Epithelial cell of proximal tubule (primary cell): Measurements from ENCODE around the gene PSMD2. TPM values are rescaled to one million over a fixed set of nuclear protein-coding genes. Genes with fewer than 3 reads are reported as not detected.

ENCODE experiments used
- DNase-seq: peaks from one replicate; pipeline ENCODE4 v3.0.0-alpha.2; 2011; ENCODE audit warnings: low read depth
- H3K4me3 ChIP-seq: 2 replicates; pipeline ENCODE4 v1.5.1; 2011; ENCODE audit warnings: low read depth, mild to moderate bottlenecking, low read length
- total RNA-seq: library from RNA; depleted of rRNA; stranded (reverse); fragments of >200 nt; gene quantifications from 2 replicates; pipeline ENCODE4 v1.2.3, GENCODE V29; 2015
- TF ChIP-seq, protein P1 (sequence below): conservative IDR thresholded peaks from 2 replicates; pipeline ENCODE4 v1.5.1; 2012; ENCODE audit warnings: low read depth, mild to moderate bottlenecking, low read length

PSMD2 gene
- total RNA-seq: 506 and 1,067 TPM in 2 replicates

DNA sequence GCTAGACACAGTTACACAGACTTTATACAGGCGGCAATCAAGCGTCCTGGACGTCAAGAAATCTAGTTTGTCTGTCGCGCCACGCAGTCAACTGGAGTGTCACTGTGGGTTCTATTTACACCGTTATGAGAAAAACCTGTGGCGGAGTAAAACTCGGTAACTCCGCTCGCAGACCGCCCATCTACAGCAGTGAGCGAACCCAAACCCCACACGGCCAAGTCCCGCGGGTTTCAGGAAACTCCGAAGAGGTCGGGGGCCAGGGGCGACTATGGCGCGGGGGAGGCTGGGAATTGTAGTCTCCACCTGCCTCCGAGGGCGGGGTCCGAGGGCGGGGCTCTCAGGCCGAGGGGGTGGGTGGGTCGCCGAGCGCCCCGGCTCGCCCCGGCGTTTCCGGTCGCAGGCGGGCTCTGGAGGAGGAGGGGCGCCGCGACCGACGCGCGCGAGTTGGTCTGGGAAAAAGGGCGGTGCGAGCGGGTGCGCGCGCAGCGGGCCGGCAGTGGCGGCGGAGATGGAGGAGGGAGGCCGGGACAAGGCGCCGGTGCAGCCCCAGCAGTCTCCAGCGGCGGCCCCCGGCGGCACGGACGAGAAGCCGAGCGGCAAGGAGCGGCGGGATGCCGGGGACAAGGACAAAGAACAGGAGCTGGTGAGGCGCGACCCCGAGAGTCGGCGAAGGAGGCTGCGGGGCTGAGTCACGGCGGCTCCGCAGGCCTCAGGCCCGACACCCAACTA lies at the start of gene PSMD2:
TSS of gene PSMD2 (plus strand) at position 483 of the 729 bp plus-strand sequence. CDS start at position 509, 26 bp downstream.
- TF ChIP-seq, protein P1, sequence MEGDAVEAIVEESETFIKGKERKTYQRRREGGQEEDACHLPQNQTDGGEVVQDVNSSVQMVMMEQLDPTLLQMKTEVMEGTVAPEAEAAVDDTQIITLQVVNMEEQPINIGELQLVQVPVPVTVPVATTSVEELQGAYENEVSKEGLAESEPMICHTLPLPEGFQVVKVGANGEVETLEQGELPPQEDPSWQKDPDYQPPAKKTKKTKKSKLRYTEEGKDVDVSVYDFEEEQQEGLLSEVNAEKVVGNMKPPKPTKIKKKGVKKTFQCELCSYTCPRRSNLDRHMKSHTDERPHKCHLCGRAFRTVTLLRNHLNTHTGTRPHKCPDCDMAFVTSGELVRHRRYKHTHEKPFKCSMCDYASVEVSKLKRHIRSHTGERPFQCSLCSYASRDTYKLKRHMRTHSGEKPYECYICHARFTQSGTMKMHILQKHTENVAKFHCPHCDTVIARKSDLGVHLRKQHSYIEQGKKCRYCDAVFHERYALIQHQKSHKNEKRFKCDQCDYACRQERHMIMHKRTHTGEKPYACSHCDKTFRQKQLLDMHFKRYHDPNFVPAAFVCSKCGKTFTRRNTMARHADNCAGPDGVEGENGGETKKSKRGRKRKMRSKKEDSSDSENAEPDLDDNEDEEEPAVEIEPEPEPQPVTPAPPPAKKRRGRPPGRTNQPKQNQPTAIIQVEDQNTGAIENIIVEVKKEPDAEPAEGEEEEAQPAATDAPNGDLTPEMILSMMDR: no peak
- peak within 1 kb of the TSS; percentile 98 for H3K4me3 ChIP-seq
- DNase-seq: no peak

DNA sequence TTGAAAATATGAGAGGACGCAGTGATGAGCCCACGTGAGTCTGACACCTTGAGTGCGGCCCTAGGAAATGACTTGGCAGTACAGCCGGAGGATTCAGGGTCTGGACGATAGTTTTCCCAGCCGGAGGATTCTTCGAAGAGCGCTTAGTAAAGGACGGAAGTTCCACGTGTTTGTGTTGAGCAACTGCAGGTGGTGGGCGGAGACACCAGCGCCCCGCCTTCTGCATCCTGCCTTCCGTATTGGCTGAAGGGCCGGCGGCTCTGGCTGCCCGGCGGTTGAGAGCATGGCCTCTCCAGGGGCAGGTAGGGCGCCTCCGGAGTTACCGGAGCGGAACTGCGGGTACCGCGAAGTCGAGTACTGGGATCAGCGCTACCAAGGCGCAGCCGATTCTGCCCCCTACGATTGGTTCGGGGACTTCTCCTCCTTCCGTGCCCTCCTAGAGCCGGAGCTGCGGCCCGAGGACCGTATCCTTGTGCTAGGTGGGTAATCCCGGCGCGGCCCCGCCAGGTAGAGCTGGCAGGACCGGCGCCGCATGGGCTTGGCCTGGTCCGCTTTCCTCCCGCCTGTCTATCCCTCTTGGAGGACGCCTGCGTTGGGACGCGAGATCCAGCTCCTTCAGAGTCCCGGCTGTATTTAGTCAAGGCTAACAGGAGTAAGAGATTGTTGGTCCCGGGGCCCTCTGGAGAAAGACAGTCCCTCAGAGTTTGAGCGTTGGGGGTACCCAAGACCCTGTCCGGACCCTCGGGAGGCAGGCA lies 49.5 kb upstream of the PSMD2 start, which contains the start of gene EEF1AKMT4:
TSS of gene EEF1AKMT4 (plus strand) at position 261 of the 755 bp plus-strand sequence. CDS start at position 284, 23 bp downstream.
- DNase-seq: peak; percentile 83
- peak within 1 kb of the TSS; percentile 88 for H3K4me3 ChIP-seq
- TF ChIP-seq, protein P1: no peak

DNA sequence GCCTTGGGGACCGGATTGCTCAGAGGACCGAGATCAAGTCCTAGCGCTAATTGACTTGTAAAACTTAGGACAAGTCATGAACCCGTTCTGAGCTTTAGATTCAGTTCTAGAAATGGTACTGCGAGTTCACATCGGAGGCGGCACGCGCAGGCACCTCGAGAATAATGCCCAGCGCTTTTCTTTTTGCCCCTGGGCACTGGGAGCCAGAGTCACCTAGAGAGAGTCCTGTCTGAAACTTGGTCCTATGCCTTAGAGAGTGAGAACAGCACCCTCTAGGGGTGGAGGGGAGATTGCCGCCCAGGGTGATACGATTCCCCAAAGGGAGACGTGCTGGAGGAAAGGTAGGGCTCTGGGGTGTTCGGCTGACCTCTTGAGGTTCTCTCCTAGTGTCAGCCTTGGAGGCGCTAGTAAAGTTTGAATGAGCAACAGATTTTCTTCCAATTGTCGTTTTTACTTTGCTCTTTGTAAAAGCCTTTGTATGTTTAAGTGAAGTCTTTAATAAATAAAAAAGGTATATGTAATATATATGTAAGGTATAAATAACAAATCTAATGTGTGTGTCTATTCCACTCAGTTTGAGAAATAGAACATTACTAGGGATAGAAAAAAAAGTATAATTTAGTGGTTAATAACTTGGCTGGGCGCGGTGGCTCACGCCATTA lies 48.7 kb upstream of the PSMD2 start:
- TF ChIP-seq, protein P1: peak; percentile 99
- DNase-seq: peak; percentile 57
- peak overlapping the region; percentile 88 for H3K4me3 ChIP-seq

DNA sequence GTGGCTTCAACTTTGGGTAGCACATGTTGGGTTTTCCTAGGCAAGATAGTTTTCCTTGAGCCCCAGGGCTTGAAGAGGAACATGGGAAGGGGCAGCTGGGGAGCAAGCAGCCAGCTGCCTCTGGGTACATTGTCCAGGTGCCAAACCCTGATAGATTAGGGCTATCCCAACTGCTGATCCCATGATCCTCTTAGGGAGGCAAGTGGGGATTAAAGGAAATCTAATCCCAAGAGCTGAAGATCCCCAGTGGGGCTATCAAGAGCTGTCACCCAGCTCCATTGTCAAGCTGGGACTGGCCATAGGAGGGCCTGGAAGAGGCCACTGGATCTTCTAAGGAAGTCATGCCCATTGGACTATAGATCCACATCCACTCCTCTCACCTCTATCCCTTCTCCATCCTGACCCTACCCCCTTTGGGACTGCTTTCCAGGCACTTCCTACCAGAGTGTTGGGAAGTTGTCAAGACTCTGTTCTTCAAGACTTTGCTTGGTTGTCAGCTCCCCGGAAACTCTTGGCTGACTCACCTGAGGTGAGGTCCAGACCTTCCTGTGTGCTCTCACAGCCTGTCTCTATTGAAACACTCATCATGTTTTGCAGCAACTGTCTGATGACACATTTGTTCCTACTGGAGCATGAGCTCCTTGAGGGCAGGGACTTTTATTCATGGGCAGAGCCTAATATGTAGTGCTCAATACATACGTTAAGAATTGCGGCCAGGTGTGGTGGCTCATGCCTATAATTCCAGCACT lies 43.6 kb upstream of the PSMD2 start:
- TF ChIP-seq, protein P1: no peak
- no peak overlapping the region for H3K4me3 ChIP-seq
- DNase-seq: no peak

DNA sequence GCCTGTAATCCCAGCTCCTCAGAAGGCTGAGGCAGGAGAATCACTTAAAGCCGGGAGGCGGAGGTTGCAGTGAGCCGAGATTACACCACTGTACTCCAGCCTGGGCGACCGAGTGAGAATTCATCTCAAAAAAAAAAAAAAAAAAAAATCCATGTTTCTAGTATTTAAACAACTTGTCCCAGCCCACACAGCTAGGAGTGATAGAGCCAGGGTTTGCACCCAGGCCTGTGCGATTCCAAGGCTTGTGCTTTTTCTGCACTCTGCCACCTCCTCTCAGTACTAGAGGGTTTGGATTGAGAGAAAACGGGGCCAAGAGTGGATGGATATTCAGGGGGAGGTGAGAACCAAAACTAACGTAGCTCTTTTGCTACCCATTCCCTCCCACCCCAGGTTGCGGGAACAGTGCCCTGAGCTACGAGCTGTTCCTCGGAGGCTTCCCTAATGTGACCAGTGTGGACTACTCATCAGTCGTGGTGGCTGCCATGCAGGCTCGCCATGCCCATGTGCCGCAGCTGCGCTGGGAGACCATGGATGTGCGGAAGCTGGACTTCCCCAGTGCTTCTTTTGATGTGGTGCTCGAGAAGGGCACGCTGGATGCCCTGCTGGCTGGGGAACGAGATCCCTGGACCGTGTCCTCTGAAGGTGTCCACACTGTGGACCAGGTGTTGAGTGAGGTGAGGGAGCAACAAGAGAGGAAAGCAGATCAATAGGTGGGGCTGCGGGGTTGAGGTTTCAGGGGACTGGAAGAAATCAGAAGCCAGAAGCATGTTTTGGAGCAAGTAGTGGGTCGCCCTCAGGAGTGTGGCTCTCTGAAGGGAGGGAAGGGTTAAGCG lies 41.7 kb upstream of the PSMD2 start:
- DNase-seq: no peak
- no peak overlapping the region for H3K4me3 ChIP-seq
- TF ChIP-seq, protein P1: no peak

DNA sequence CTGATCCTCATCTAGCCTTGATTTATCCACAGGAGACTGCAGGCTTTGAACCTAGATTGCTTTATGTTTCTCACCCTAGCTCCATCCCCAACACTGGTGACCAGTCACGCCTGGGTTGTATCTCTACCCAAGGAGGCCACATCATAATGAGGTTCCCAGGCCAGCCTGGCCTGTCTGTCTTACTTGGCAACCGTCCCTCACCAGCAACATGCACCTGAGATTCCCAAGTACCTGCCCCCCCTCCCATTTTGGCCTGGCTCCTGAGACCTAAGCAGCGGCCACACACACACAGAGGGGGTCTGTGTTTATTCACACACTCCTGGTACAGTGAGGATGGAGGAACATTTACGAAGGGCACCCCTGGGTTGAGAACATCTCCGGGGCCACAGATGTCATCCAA lies 40.1 kb upstream of the PSMD2 start:
- TF ChIP-seq, protein P1: no peak

More for the DNA sequence above, 40.1 kb upstream of the PSMD2 start:
- no peak overlapping the region for H3K4me3 ChIP-seq
- DNase-seq: no peak
